Activated T-cell treated with anti-CD3 and anti-CD28 coated beads for 48 hours (primary cell): ENCODE measurements around the gene KASH5.

Experiments used
- DNase-seq: peaks from one replicate; pipeline ENCODE4 v3.0.0-alpha.2; 2020; ENCODE audit warnings: low read depth

KASH5 gene

DNA sequence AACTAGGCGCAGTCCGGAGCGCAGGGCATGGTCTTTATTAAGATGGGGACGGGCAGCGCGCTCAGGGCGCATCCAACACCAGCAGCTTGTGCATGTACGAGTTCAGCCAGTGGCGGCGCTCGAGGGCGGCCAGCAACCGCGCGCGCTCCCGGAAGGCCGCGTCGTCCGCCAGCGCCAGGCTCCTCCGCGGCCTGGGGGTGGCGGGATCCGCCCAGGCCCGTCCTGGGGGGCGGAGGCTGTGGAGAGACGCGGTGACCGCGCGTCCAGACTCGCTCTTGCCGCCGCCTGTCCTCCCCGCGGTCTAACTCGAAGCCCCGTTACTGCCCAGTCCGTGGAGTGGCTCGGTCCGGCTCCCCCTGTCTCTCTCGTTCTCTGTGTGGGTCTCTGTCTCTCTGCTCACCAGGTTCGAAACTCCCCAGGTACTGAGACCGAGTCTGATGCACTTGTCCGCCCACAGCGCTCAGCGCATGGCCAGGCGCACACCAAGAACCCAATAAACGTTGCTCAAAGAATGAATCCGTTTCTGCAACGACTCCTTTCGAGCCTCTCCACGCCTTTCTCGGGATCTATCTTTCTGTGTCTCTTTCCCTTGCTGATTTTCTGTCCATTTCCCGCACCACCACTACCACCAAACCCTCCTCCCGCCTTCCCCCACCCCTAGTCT lies 34.5 kb downstream of the KASH5 start:
- DNase-seq, result peak; percentile 55

DNA sequence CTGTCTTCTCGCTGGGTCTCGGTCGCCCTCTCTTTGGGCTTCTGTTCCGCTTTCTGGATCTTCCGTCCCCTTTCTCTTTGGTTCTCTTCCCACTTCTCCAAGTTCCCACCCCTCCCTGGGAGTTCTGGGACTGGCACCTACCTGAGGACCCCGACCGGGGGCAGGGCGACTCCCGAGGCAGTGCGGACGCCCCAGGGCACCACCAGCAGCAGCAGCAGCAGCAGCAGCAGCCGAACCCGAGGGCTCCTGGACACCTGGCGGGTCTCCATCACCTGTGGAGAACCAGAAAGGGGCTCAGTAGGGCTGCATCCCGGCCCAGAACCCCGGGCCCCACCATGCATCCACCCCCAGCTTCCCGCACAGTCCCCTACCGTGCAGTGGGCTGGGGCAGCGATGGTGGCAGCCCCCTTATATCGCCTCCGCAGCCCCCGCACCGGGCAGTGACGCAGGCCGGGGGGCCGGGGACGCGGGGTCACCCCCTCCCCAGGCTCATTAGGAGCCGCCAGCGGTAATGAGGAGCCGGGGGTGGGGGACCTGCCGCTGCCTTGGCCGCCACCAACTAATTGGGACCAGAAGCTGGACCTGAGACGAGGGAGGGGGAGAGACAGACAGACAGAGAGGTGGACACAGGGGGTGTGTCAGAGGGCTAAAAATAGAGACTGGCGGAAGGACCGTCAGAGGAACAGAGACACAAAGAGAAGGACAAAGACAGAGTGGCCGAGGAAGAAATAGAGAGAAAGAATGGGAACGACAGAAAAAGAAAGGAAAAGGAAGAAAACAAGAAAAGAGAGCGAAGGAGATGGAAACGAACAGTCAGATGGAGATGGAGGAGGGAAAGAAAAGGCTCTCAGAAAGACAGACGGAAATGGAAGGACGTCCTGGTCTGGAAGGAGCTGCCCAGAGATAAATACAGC lies 35.3 kb downstream of the KASH5 start, which contains the start of gene PTH2:
PTH2 (minus strand) TSS at position 371 of the 914 bp plus-strand sequence; CDS start at position 269, 102 bp downstream.
- no peak for DNase-seq

DNA sequence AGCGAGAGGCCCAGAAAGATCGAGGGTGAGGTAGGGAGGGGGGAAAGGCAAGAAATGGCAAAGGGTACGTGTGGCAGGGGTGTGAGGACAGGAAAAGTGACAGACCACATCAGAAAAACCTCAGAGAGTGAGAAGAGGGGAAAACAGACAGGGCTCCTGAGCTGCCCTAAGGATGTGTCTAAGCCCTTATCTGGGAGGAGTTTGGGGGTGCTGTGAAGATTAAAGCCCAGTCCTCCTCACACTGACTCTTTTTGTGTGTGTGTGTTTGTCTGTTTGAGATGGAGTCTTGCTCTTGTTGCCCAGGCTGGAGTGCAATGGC lies 35.9 kb downstream of the KASH5 start:
- no peak for DNase-seq

DNA sequence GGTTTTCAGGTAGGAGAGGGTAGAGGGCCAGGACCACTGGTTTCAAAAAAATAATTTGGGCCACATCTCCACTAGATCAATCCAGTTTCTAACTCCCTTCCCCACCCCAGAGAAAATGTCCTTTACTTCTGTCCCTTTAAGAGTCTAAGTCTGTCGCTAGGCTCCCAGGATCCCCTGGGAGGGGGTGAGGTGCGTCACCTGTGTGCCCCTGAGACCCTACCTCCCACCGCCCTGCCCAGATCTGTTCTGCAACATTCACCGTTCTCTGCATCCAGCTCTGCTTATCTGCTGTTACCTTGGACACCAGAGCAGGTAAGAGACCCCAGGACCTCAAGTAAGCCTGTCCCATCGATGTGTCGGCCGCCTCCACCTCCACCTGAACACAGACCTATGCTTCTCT lies 37.1 kb downstream of the KASH5 start, which contains the start of gene GFY:
GFY (plus strand) TSS at position 211 of the 400 bp plus-strand sequence. CDS start 1,043 bp downstream, outside the sequence.
- DNase-seq, result no peak

DNA sequence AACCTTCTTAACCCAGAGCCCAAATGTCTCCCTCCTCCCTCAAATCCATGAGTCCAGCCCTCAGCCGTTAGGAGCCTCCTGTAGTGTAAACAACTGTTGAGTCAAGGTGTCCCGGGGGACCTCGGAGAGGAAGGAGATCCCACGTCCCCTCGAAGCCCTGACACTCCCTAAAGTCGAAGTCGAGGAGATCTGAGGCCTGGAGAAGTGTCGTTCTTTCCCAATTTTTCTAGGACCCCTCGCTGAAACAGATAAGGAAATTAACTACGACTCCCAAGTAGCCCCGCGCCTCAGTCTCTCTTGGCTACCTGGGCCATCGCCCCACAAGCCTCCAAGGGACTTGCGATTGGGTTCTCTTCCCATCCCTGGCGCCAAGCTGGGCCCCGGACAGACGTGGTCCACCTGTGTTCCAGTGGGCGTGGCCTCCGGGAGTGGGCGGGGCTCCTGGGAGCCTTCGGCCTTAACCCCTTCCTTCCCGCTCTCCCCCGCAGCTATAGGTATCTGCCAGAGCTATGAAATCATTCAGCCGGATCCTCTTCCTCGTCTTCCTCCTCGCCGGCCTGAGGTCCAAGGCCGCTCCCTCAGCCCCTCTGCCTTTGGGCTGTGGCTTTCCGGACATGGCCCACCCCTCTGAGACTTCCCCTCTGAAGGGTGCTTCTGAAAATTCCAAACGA lies 38.0 kb downstream of the KASH5 start:
- DNase-seq, result no peak

DNA sequence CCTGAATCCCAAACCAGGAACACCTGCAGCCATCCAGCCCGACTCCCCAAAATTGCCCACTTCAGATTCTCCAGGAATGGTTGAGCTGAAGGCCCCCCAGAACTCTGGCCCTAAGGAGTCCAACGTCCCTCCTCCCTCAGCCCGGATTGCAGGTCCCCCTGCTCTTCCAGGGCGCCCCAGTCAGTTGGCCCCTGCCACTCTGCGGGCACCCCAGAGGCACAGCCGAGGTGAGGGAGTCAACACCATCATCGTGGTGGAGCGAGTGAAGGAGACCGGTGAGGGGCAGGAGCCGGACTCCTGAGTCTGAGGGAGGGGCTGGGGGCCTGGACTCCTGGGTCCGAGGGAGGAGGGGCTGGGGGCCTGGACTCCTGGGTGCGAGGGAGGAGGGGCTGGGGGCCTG lies 39.3 kb downstream of the KASH5 start:
- no peak for DNase-seq

DNA sequence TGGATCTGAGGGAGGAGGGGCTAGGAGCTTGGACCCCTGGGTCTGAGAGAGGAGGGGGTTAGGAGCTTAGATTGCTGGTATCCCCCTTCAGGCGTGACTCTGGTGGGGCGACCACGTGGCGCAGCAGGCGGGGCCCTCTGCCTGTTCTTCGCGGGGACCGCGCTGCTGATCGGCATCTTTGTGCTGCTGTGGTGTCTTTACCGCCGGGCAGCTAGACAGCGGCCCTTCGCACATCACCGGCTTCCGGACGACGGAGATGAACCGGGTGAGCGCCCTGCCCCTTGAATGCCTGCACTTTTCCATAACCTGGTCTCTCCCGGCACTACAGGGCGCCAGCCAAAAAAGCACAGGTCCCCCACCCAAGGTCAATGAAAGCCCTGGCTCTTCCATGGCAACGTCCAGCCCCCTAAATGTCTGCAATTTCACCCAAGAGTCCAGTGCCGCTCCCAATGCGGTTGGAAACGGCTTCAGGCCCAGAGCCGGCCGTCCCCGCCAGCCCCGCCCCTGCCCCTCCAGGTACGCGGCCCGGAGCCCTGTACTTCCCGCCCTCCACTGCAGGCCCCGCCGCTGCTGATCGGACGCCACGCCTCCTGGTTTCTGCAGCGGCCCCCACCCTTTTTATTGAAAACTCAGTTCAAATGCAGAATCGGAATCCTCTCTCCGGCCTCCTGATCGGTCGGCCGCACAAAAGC lies 40.0 kb downstream of the KASH5 start:
- no peak for DNase-seq

DNA sequence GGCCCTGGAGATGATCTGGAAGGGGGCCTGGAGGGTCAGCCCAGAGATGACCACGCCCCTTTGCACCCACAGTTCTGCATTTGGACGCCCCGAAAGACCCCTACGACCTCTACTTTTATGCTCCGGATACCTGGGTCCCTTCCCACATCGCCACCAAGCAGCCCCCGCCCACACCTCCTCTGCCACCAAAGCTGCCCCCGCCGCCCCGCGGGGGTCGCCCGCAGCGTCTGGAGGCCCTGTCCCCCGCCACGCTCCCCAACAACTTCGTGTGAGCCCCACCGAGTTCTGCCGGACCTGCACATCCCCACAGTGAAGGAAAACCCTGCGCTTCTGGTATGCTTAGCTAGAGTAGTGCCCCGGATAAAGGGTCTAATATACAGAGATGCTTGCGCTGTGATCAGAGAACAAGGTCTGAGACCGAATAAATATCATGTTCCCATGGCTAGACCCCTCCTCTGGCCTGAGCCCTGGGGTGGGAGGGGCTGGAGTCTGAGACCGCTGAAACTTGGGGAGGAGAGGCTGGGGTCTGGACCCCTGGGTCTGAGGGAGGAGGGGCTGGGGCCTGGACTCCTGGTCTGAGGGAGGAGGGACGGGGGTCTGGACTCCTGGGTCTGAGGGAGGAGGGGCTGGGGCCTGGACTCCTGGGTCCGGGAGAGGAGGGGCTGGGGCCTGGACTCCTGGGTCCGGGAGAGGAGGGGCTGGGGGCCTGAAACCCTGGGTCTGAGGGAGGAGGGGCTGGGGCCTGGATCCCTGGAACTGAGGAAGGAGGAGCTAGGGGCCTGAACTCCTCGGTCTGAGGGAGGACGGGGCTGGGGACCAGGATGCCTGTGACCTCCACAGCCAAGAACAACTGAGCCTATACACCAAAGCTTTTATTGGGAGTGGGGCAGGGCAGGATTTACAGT lies 40.8 kb downstream of the KASH5 start:
- no peak for DNase-seq

DNA sequence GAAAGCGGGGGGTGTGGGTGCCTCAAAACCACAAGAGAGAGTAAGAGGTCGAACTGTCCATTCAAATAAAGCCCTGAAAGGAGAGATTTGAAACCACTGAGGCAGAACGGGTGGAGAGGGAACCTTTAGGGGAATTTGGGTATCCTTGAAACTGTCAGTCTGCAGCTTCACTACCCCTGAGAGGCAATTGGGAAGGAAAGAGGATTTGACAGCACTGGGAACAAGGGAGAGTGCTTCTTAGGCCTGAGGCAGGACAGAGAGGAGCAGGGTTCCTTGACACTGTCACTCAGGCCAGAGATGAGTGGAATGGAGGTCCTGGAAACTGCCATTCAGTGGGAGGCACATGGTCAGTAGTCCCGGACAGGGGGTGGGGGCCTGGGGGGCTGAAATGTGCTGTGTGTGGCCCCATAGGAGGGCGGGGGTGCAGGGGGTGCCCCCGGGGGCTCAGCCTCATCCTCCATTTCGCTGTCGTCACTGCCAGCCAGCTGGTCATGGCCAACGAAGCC lies 42.2 kb downstream of the KASH5 start:
- no peak for DNase-seq

DNA sequence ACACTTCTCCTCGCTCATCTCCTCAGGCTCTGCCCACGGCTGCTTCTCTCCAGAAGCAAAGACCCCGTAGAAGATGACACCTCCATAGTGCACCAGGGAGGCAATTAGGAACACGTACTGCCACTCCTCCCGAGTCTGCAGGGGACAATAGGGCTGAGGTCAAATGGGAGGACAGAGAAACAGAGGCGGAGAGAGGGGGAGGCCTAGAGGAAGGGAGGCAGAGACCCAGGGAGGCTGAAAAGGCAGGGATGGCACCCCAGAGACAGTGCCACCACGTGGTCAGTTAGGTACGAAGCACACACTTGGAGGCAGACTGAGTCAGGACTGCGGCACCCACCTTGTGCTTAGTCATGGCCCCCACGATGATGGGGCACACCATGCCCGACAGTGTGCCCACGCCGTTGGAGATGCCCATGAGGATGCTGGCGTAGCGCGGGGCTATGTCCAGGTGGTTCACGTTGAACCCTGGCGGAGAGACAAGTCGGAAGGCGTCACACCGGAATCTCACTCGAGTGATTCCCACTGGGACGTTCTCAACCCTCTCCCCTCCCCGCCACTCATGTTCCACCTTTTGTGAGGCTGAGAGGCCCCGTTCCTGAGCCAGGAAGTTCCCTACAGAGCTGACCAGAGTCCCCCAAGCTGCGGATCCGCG lies 42.8 kb downstream of the KASH5 start:
- no peak for DNase-seq

DNA sequence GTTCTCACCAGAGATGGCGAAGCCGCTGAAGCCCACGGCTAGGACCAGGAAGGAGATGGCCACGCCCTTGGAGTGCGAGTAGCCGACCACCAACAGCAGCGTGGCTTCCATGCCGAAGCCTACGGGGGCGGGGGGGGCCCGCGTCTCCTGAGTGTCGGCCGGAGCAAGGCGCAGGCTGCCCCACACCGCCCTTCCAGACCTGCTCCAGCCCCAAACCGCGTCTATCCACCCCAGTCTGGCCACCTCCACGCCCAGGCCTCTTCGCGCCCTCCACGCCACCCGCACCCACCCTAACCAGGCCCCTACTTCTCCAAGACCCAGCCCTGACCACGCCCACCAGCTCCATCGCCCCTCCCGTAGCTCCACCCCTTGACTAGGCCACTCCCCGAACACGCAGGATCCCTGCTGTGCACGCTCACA lies 43.3 kb downstream of the KASH5 start:
- no peak for DNase-seq

DNA sequence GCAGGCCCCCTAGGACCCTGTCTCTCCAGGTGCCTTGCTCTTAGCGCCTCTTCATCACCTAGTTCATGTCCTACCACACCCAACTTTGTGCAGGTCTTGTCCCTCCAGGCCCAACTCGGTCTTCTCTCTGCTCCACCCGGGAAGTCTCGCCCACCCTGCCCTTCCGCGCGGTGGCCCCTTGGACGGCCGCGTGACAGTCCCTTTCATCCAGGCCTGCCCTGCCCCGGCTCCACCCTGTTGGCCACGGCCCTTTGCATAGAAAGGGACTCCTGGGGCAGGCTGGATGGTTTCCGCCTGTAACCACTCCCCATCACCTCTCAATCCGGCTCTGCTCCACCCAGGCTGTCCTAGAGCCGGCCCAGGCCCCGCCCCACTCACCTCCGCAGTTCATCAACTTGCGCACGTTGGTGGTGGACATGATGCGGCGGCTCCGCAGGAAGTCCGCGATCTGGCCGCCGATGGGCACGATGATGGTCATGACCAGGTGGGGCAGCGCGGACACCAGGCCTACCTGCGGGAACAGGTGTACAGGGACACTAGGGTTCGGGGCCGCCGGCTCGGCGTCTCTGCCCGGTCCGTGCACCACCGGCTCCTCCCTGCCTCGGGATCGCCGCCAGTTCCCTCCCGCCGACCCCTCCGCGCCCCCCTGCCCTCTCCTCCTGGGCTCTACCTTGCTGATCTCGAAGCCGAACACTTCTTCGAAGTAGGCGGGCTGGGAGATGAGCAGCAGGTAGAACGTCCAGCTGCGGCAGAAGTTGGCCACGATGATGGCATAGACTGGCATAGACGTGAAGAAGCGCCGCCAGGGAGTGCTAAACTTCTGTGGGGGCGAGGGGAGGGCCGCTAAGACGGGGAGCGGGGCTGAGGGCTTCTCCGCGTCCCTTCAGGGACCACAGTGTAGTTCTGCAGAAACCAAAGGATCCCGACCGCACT lies 44.4 kb downstream of the KASH5 start:
- no peak for DNase-seq

DNA sequence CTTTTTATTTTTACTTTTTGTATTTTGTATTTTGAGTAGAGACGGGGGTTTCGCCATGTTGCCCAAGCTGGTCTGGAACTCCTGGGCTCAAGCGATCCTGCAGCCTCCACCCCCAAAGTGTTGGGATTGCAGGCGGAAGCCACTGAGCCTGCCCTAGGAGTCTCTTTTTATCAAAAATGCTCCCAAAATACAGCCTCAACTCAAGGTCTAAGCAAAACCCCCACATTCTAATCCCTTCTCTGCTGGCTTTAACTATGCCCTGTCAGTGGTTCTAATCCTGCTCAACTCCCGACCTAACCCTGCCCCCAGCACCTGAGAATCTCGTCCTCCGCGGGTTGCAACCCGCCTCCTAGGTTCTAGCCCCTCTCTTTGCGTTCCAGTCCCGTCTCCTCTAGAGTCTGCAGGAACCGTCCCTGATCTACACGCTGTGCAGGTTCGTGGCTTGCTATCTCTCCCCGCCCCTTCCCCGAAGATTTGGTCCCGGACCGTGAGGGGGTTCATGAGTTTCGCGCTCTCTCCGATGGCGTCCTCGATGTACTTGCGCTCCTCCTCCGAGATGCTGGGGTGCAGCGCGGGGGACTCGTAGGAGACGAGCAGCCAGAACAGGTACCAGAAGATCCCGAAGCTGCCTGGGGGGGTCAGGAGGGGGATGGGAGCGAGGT lies 45.3 kb downstream of the KASH5 start:
- no peak for DNase-seq

DNA sequence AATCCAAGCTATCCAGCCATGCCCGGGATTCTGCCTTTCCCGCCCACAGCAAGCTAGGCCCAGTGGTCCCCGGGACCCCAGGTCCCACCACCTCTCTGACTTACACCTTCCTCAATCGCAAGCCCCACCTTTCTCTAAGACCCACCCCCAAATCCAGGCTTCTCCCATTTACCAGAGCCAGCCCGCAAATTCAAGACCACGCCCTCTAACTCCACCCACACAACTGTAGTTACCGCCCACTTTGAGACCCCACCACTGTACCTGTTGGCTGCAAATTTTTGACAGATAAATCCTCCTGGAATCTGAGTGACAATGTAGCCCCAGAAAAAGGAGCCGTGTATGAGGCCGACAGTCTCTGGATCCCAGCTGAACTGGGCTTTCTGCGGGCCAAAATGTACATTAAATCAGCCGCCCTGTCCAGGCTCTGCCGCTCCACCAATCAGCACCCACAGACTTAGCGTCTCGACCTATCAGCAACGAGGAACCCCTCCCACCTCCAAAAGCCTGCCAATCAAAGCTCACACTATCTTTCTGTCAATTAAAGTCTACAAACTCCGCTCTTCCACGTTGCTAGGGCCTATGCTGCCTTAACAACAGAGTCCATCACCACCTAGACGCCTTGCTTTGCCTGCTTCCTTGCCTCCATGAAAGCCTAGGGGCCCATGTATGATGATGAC lies 47.0 kb downstream of the KASH5 start:
- DNase-seq, result no peak

DNA sequence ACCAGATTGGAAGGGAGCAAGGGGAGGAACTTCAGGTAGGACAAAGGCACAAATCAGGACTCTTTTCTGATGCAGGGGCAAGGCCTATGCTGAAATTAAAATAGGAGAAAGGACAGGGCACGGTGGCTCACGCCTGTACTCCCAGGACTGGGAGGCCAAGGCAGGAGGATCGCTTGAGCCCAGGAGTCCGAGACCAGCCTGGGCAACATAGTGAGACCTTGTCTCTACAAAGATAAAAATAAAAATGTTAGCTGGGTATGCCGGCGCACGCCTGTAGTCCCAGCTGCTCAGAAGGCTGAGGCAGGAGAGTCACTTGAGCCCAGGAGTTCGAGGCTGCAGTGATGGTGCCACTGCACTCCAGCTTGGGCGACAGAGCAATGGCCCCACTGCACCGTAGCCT lies 47.6 kb downstream of the KASH5 start:
- no peak for DNase-seq

DNA sequence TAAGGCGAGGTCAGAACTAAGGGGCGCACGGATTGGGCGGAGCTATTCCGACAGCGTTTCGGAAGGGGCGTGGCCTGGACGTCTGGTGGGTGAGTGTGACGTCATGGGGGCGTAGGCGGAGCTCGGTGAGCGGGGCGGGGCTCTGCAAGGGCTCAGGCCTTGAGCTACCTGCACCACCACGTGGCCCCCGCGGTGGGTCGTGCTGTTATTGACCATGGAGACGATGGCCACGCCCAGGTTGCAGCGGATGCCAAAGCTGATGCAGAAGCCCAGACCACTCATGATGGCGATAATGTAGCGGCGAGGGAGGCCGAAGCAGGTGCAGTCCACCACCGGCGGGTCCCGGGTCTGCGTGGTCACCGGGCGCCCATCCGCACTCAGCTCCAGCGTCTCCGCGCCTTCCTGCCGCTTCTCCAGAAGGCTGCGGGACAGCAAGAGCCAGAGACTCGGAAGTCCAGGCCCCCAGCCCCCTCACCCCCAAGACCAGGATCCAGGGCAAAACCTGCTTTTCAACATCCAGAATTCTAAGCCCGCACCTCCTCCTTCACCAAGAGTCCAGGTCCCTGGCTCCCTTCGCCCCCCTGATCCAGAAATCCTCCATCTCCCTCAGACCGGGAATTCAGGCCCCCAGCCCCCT lies 48.5 kb downstream of the KASH5 start:
- DNase-seq, result peak; percentile 66

DNA sequence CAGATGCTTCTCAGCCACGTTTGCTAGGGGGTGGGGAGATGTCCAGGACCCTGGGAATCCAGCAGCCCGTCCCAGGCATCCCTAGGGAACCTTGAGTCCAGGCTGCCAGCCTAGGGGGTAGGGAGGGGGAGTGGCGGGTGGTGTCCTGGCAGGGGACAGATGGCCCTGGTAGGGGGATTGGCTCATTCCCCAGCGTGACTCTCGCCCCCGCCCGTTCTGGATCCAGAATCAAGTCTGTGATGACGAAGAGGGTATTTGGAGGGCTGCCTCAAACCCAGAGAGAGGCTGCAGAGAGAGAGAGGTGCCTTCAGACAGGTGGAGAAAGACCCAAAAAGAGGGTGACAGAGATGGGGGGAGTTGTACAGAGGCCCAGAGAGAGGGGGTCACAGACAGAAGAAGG lies 49.2 kb downstream of the KASH5 start:
- DNase-seq, result no peak

DNA sequence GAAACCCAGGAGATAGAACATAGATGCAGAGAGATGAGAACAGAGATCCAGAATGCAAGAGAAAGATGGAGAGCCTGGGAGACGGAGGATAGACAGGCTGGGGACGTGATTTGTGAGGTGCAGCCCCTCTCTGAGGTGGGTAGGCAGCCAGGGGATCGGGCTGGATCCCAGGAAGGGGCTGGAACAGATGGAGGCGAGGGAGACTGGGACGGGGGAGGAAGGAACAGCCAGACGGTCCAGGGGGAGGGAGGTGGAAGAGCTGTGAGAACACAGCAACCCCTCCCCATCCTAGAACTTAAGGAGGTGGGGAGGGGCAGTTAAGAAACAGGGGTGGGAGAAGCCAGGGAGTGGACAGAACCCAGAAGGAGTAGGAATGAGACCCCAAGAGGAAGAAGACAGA lies 50.2 kb downstream of the KASH5 start:
- DNase-seq, result no peak
